Measurements from ENCODE around the gene PIGK. TPM values are rescaled to one million over a fixed set of nuclear protein-coding genes. Genes with fewer than 3 reads are reported as not detected.
"Not testable (repeated sequence)": the region's sequence is repeated elsewhere in the genome, so short reads cannot be mapped to it uniquely, and the experiment has no call there.

Gene PIGK
- total RNA-seq, 4 donors from 2014 or later, result 7.8 to 15.9 (median 12.8) TPM

GRCh38 chr1:77200806-77201205 lies 18.4 kb downstream of the PIGK start:
- intact Hi-C loops (cut with DNase I), result no loop called here
- Histone ChIP-seq H3K27me3 (no peaks in the 10 kb centered on the region), H3K4me1 (no peaks in the 10 kb centered on the region), H3K4me3 (no peak overlapping the region), H3K36me3 (peaks cover 0 to 12% (median 0%) of the 10 kb centered on the region in 3 donors), H3K27ac (no peak overlapping the region), H3K9me3 (peaks cover 0 to 8% (median 0%) of the 10 kb centered on the region in 3 donors)
- no peak for TF ChIP-seq CTCF (IDR thresholded peaks at IDR 0.05)
- TF ChIP-seq POLR2A (IDR thresholded peaks at IDR 0.05), result no peak
- DNase-seq, result no peak
- 89 to 92% methylated on average over 2 of the region's 2 CpGs for WGBS, 2 donors

GRCh38 chr1:77200293-77200692 lies 18.9 kb downstream of the PIGK start:
- Histone ChIP-seq H3K27me3 (no peaks in the 10 kb centered on the region), H3K4me1 (no peaks in the 10 kb centered on the region), H3K9me3 (peaks cover 0 to 8% (median 0%) of the 10 kb centered on the region in 3 donors), H3K27ac (no peak overlapping the region), H3K4me3 (no peak overlapping the region), H3K36me3 (peaks cover 0 to 11% (median 0%) of the 10 kb centered on the region in 3 donors)
- no peak for DNase-seq
- intact Hi-C loops (cut with DNase I), result no loop called here
- TF ChIP-seq POLR2A (IDR thresholded peaks at IDR 0.05), result no peak
- TF ChIP-seq CTCF (IDR thresholded peaks at IDR 0.05), result no peak

GRCh38 chr1:77197351-77197750 lies 21.9 kb downstream of the PIGK start:
- H3K4me1 ChIP-seq, result no peaks in the 10 kb centered on the region
- TF ChIP-seq CTCF (IDR thresholded peaks at IDR 0.05) (no peak), POLR2A (IDR thresholded peaks at IDR 0.05) (no peak)
- 84 to 91% methylated on average over 3 of the region's 3 CpGs for WGBS, 2 donors
- no peaks in the 10 kb centered on the region for H3K27me3 ChIP-seq
- no peak overlapping the region for H3K4me3 ChIP-seq
- DNase-seq, result no peak
- intact Hi-C loops (cut with DNase I), result no loop called here
- H3K36me3 ChIP-seq, result peaks cover 0 to 11% (median 0%) of the 10 kb centered on the region in 3 donors
- no peaks in the 10 kb centered on the region for H3K9me3 ChIP-seq
- H3K27ac ChIP-seq, result no peak overlapping the region

- Histone ChIP-seq H3K4me1 (no peaks in the 10 kb centered on the region), H3K27ac (no peak overlapping the region), H3K9me3 (no peaks in the 10 kb centered on the region), H3K4me3 (no peak overlapping the region), H3K36me3 (peaks cover 0 to 11% (median 0%) of the 10 kb centered on the region in 3 donors), H3K27me3 (no peaks in the 10 kb centered on the region)
- intact Hi-C loops (cut with DNase I), result no loop called here
- DNase-seq, result no peak
- no peak for TF ChIP-seq CTCF (IDR thresholded peaks at IDR 0.05)
- no peak for TF ChIP-seq POLR2A (IDR thresholded peaks at IDR 0.05)
Measured at GRCh38 chr1:77193951-77194350, 25.3 kb downstream of the PIGK start.

- Histone ChIP-seq H3K27ac (no peak overlapping the region), H3K36me3 (peaks cover 0 to 6% (median 0%) of the 10 kb centered on the region in 3 donors), H3K9me3 (no peaks in the 10 kb centered on the region), H3K27me3 (no peaks in the 10 kb centered on the region), H3K4me3 (no peak overlapping the region), H3K4me1 (no peaks in the 10 kb centered on the region)
- 96% methylated on average over 4 of the region's 4 CpGs for WGBS, 2 donors
- intact Hi-C loops (cut with DNase I), result no loop called here
- DNase-seq, result no peak
- no peak for TF ChIP-seq POLR2A (IDR thresholded peaks at IDR 0.05)
- no peak for TF ChIP-seq CTCF (IDR thresholded peaks at IDR 0.05)
Measured at GRCh38 chr1:77188770-77189169, 30.5 kb downstream of the PIGK start.

- intact Hi-C loops (cut with DNase I); H3K36me3 ChIP-seq; H3K27me3 ChIP-seq; H3K9me3 ChIP-seq; DNase-seq; H3K4me3 ChIP-seq; H3K27ac ChIP-seq; H3K4me1 ChIP-seq: not testable (repeated sequence)
- WGBS, 2 donors, result 92 to 94% methylated on average over 4 of the region's 4 CpGs
Measured at GRCh38 chr1:77186907-77187306, 32.3 kb downstream of the PIGK start.
